Measurements from ENCODE around the gene ZFHX2.

DNA sequence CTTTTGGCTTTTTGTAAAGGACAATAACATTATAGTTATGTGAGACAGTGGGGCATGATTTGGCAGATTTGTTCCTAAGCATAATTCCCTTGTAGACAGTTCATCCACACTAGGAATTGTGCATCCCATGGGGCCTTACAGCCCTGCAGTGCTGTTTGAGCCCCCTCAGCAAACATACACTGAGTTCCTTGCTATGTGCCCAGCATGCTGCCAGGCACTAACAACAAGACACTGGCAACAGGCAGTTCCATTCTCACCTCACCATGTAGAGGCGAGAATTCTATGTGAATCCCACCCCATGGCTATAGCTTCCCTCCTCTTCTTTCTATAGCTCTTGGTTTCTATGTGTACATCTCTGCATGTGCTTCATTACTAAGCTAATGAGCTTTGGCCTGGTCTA lies 6.4 kb upstream of the ZFHX2 start:
- TF ChIP-seq, protein P1, sequence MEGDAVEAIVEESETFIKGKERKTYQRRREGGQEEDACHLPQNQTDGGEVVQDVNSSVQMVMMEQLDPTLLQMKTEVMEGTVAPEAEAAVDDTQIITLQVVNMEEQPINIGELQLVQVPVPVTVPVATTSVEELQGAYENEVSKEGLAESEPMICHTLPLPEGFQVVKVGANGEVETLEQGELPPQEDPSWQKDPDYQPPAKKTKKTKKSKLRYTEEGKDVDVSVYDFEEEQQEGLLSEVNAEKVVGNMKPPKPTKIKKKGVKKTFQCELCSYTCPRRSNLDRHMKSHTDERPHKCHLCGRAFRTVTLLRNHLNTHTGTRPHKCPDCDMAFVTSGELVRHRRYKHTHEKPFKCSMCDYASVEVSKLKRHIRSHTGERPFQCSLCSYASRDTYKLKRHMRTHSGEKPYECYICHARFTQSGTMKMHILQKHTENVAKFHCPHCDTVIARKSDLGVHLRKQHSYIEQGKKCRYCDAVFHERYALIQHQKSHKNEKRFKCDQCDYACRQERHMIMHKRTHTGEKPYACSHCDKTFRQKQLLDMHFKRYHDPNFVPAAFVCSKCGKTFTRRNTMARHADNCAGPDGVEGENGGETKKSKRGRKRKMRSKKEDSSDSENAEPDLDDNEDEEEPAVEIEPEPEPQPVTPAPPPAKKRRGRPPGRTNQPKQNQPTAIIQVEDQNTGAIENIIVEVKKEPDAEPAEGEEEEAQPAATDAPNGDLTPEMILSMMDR (IDR thresholded peaks at IDR 0.05; ENCODE audit: low read length): no peak
- no peak for TF ChIP-seq EZH2 (optimal IDR thresholded peaks at IDR 0.05; ENCODE audit: low read depth, low read length)

Data from MM.1S (cell line).